NCI-H2171 treated with DMSO at 0.1 percent for 48 hours (cell line): Measurements from ENCODE around the gene CAMK1D.
"Not testable (repeated sequence)": the region's sequence is repeated elsewhere in the genome, so short reads cannot be mapped to it uniquely, and the experiment has no call there.

Experiments used
- DNase-seq: peaks from one replicate; lab custom pipeline; 2025; lab: John Stamatoyannopoulos, UW

The CAMK1D gene

GRCh38 chr10:12701696-12702095 is 352.3 kb downstream of the CAMK1D start:
- peak; percentile 40 for DNase-seq

GRCh38 chr10:12702215-12702770 is 352.9 kb downstream of the CAMK1D start:
- DNase-seq: peak; percentile 90

- no peak for DNase-seq
Measured at GRCh38 chr10:12703126-12703525, 353.8 kb downstream of the CAMK1D start.

- DNase-seq: no peak
Measured at GRCh38 chr10:12703813-12704212, 354.5 kb downstream of the CAMK1D start.

GRCh38 chr10:12704488-12704887 is 355.1 kb downstream of the CAMK1D start:
- no peak for DNase-seq

- DNase-seq: no peak
Measured at GRCh38 chr10:12705943-12706342, 356.6 kb downstream of the CAMK1D start.

GRCh38 chr10:12707461-12708185 is 358.3 kb downstream of the CAMK1D start:
- peak; percentile 44 for DNase-seq

- DNase-seq: peak; percentile 60
Measured at GRCh38 chr10:12709000-12709401, 359.7 kb downstream of the CAMK1D start.

GRCh38 chr10:12709521-12709963 is 360.2 kb downstream of the CAMK1D start:
- peak; percentile 60 for DNase-seq

GRCh38 chr10:12710157-12710556 is 360.8 kb downstream of the CAMK1D start:
- no peak for DNase-seq

GRCh38 chr10:12710594-12711349 is 361.4 kb downstream of the CAMK1D start:
- peak; percentile 75 for DNase-seq

- DNase-seq: no peak
Measured at GRCh38 chr10:12711350-12711708, 362.0 kb downstream of the CAMK1D start.

GRCh38 chr10:12712293-12712983 is 363.1 kb downstream of the CAMK1D start:
- DNase-seq: no peak

GRCh38 chr10:12712984-12713316 is 363.6 kb downstream of the CAMK1D start:
- not testable (repeated sequence) for DNase-seq

- DNase-seq: no peak
Measured at GRCh38 chr10:12716042-12716441, 366.7 kb downstream of the CAMK1D start.

GRCh38 chr10:12717981-12718707 is 368.8 kb downstream of the CAMK1D start:
- no peak for DNase-seq

- DNase-seq: no peak
Measured at GRCh38 chr10:12719365-12719764, 370.0 kb downstream of the CAMK1D start.

- DNase-seq: peak; percentile 14
Measured at GRCh38 chr10:12720217-12720981, 371.1 kb downstream of the CAMK1D start.

GRCh38 chr10:12721334-12721733 is 372.0 kb downstream of the CAMK1D start:
- DNase-seq: no peak

GRCh38 chr10:12723220-12723619 is 373.9 kb downstream of the CAMK1D start:
- no peak for DNase-seq
